Erythroblast (primary cell): ENCODE measurements around the gene GAPDH.

Source experiments
- GATA1 ChIP-seq: IDR thresholded peaks from 2 replicates; pipeline ENCODE4 v1.6.1; 2011; ENCODE audit warnings: low read depth, mild to moderate bottlenecking, control low read depth, low read length, moderate library complexity
- POLR2A ChIP-seq: IDR thresholded peaks from 2 replicates; pipeline ENCODE4 v1.6.1; 2011; ENCODE audit warnings: mild to moderate bottlenecking, low read length

GRCh38 chr12:6569786-6570185 lies 35.5 kb downstream of the GAPDH start:
- no peak for TF ChIP-seq POLR2A
- no peak for TF ChIP-seq GATA1
